Measurements from ENCODE around the gene ITGA1. TPM values are rescaled to one million over a fixed set of nuclear protein-coding genes. Genes with fewer than 3 reads are reported as not detected.

ITGA1 gene
- total RNA-seq, 1 experiment from 2014 or later = 4.0 TPM

- POLR2A ChIA-PET (ENCODE audit: unreplicated experiment) = no interaction called here
- Histone ChIP-seq H3K36me3 (ENCODE audit: low read depth) (no peaks in the 10 kb centered on the region), H3K27ac (no peak overlapping the region), H3K9me2 (ENCODE audit: insufficient read depth) (0 out of 2 replicates have a peak, but pooled peaks cover 3% of the 10 kb centered on the region), H3K4me3 (no peak overlapping the region), H3K79me2 (ENCODE audit: low read depth) (no peaks in the 10 kb centered on the region), H3K9me3 (ENCODE audit: insufficient read depth, low read depth) (no peaks in the 10 kb centered on the region), H3K4me2 (no peak overlapping the region), H3F3A (ENCODE audit: insufficient read depth, low read depth) (no peaks in the 10 kb centered on the region), H3K27me3 (ENCODE audit: insufficient read depth, low read depth) (no peaks in the 10 kb centered on the region), H2AFZ (no peak overlapping the region), H3K4me1 (replicated peaks; ENCODE audit: insufficient read depth) (no peaks in the 10 kb centered on the region), H4K20me1 (ENCODE audit: insufficient read depth) (no peaks in the 10 kb centered on the region)
- intact Hi-C loops (cut with micrococcal nuclease; ENCODE audit: unreplicated experiment) = no loop called here
- CTCF ChIA-PET = no interaction called here
- no TSS peak for BruUV-seq (replicated peaks)
- no peak for TF ChIP-seq EZH2 (IDR thresholded peaks at IDR 0.05; ENCODE audit: low read depth)
- no peak for TF ChIP-seq CTCF (conservative IDR thresholded peaks at IDR 0.05)
- no peak for DNase-seq
These were observed 49.4 kb downstream of the ITGA1 start for GRCh38 chr5:52837068-52837467.

DNA sequence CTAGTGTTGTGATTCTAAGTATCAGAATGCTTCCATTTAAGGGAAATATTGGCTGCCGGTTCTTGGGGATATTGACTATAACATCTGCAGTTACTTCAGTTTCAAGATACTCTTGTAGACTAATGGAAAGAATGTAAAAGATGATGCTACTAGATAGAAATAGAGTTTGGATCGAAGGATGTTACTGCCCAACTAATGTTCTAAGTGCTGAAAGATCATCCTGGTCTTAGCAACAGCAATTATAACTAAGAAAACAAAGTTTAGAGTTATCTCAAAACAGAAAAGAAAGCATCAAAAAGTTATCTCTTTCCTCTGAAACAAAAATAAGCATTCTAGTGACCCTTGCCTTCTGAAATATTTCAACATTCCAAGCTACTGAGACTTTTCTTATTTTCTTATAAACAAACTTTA lies 49.9 kb downstream of the ITGA1 start:
- Histone ChIP-seq H2AFZ (no peak overlapping the region), H3K27me3 (ENCODE audit: insufficient read depth, low read depth) (no peaks in the 10 kb centered on the region), H3K79me2 (ENCODE audit: low read depth) (no peaks in the 10 kb centered on the region), H3K4me2 (no peak overlapping the region), H3K36me3 (ENCODE audit: low read depth) (no peaks in the 10 kb centered on the region), H3K4me3 (no peak overlapping the region), H4K20me1 (ENCODE audit: insufficient read depth) (no peaks in the 10 kb centered on the region), H3K27ac (no peak overlapping the region), H3K9me3 (ENCODE audit: insufficient read depth, low read depth) (no peaks in the 10 kb centered on the region), H3K4me1 (replicated peaks; ENCODE audit: insufficient read depth) (no peaks in the 10 kb centered on the region), H3F3A (ENCODE audit: insufficient read depth, low read depth) (no peaks in the 10 kb centered on the region), H3K9me2 (ENCODE audit: insufficient read depth) (0 out of 2 replicates have a peak, but pooled peaks cover 3% of the 10 kb centered on the region)
- BruUV-seq (replicated peaks) = no TSS peak
- ChIA-PET CTCF (no interaction called here), POLR2A (ENCODE audit: unreplicated experiment) (no interaction called here)
- TF ChIP-seq CTCF (conservative IDR thresholded peaks at IDR 0.05) (no peak), EZH2 (IDR thresholded peaks at IDR 0.05; ENCODE audit: low read depth) (no peak)
- intact Hi-C loops (cut with micrococcal nuclease; ENCODE audit: unreplicated experiment) = no loop called here
- no peak for DNase-seq

GRCh38 chr5:52838326-52839015 lies 50.8 kb downstream of the ITGA1 start:
- H3K9me3 ChIP-seq (ENCODE audit: insufficient read depth, low read depth) = no peaks in the 10 kb centered on the region

More at GRCh38 chr5:52838326-52839015, 50.8 kb downstream of the ITGA1 start:
- Histone ChIP-seq H3K4me1 (replicated peaks; ENCODE audit: insufficient read depth) (no peaks in the 10 kb centered on the region), H3K9me2 (ENCODE audit: insufficient read depth) (0 out of 2 replicates have a peak, but pooled peaks cover 3% of the 10 kb centered on the region), H3K79me2 (ENCODE audit: low read depth) (no peaks in the 10 kb centered on the region), H3K4me3 (no peak overlapping the region), H3F3A (ENCODE audit: insufficient read depth, low read depth) (no peaks in the 10 kb centered on the region), H3K36me3 (ENCODE audit: low read depth) (no peaks in the 10 kb centered on the region), H3K4me2 (no peak overlapping the region), H4K20me1 (ENCODE audit: insufficient read depth) (no peaks in the 10 kb centered on the region), H3K27me3 (ENCODE audit: insufficient read depth, low read depth) (no peaks in the 10 kb centered on the region), H3K27ac (no peak overlapping the region), H2AFZ (no peak overlapping the region)
- ChIA-PET CTCF (interaction anchor here (0.6 kb wide), 1 partner anchor 26 kb away, joined by 6 read pairs; no protein-coding TSS in a partner anchor), POLR2A (ENCODE audit: unreplicated experiment) (no interaction called here)
- BruUV-seq (replicated peaks) = no TSS peak
- no peak for DNase-seq
- intact Hi-C loops (cut with micrococcal nuclease; ENCODE audit: unreplicated experiment) = no loop called here
- no peak for TF ChIP-seq EZH2 (IDR thresholded peaks at IDR 0.05; ENCODE audit: low read depth)
- no peak for TF ChIP-seq CTCF (conservative IDR thresholded peaks at IDR 0.05)
